ENCODE data around the gene JARID2. TPM values are rescaled to one million over a fixed set of nuclear protein-coding genes. Genes with fewer than 3 reads are reported as not detected.
"Not testable (repeated sequence)": the region's sequence is repeated elsewhere in the genome, so short reads cannot be mapped to it uniquely, and the experiment has no call there.

JARID2 gene
- polyA plus RNA-seq, 1 donor, result 13.1 TPM

DNA sequence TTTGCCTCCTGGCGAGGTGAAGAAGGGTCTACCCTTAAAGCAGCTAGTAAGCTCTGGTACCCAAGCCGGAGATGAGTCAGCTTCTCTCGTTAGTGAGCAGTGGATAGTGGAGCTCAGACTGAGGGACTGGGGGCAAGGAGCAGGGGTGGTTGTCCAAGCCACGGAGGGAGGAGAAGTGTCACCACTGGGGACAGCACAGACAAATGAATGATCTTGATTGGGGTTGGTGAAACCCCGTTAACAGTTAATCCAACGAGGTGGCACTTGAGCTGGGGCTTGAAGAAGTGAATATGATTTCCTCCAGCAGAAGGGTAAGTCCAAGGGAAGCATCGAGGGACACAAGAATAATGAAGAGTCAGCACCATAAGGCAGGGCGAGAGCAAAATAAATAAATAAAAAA lies 43.0 kb downstream of the JARID2 start:
- DNase-seq (ENCODE audit: low read depth), result no peak

- DNase-seq (ENCODE audit: low read depth), result not testable (repeated sequence)
Measured at GRCh38 chr6:15289456-15289855, 43.6 kb downstream of the JARID2 start.

DNA sequence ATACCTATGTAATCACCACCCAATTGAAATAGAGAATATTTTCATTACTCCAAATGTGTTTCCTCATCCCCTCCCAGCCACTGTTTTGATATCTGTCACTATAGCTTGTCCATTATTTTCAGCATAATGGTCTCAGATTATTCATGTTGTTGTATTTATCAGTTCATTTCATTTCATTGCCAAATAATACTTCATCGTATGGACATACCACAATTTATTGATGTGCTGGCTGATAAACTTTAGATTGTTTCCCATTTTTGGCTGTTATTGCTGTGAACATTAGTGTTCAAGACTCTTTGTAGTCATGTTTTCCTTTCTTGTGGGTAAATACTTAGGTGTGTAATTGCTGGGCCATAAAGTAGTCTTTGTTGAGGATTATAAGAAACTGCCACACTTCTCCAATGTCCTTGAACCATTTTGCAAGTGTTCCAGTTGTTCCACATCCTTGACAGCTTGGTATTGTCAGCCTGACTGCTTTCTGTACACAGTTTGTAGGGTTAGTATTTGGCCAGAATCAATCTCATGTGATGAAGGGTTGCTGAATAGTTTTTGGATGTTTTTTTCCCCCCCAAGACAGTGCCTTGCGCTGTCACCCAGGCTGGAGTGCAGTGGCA lies 44.3 kb downstream of the JARID2 start:
- DNase-seq (ENCODE audit: low read depth), result no peak

GRCh38 chr6:15290962-15291704 lies 45.3 kb downstream of the JARID2 start:
- no peak for DNase-seq (ENCODE audit: low read depth)

DNA sequence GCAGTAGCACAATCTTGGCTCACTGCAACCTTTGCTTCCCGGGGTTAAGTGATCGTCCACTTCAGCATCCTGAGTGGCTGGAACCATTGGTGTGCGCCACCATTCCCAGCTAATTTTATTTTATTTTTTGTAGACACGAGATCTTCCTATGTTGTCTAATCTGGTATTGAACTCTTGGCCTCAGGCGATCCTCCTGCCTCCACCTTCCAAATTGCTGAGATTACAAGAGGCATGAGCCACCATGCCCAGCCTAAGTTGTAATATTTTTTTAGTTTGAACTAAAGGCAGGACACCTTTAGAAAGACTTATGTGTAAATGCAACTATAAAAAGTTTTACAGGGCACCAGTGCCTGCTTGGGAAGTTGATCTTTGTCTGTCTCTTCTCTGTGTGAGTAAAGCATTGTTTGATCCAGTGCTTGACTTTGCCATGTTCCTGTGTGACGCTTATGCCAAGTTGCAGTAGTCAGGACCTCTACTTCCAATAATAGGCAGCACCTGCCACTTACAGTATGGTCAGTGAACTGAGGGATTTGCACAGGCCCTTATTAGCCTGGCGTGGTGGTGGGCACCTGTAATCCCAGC lies 46.9 kb downstream of the JARID2 start:
- no peak for DNase-seq (ENCODE audit: low read depth)

DNA sequence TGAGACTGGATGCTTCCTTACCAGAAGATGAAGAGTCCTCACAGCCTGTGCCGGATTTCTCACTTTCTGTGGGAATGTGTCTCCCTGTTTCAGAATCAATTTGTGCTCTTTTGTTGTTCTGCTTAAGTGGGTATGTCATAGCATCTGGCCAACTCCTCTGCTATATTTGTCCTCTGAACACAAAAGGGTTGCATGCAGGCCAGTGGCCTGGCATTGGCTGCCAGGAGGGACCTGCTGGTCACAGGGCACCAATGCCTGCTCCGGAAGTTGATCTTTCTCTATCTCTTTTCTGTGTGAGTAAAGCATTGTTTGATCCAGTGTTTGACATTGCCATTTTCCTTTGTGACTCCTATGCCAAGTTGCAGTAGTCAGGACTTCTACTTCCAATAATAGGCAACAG lies 47.8 kb downstream of the JARID2 start:
- no peak for DNase-seq (ENCODE audit: low read depth)

DNA sequence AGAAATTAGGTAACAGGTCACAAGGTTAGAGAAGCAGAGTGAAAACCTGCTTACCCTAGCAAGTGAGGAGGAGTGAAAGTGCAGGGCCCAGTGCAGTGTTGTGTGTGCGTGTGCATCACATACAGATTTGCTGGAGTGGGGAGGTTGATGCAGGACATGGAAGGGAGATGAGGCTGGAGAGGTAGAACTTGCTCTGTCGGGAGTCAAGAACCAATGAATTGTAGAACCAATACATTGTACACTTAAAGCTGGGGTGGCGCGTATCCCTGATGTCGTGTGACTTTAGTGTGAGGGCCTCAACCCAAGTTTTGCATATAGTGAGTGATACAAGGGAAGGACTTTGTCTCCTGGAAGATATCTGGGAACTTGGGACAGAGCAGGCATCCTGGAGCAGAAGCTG lies 48.6 kb downstream of the JARID2 start:
- no peak for DNase-seq (ENCODE audit: low read depth)

DNA sequence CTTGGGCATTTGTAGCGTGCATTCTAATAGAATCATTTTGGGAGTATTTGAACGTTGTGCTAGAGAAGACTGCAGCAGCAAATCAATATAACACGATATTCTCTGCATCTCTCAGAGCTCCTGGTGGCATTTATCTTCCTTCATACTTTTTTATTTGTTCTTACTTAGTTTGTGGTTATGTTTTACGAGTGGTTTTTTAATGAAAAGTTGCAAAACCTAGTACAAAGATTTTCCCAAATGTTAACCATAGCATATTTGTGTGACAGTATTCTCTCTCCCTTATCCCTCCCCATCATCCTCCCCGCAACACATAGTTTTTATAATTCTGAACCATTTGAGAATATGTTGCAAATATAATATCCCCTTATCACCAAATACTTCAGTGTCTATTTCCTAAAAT lies 50.4 kb downstream of the JARID2 start:
- no peak for DNase-seq (ENCODE audit: low read depth)

DNA sequence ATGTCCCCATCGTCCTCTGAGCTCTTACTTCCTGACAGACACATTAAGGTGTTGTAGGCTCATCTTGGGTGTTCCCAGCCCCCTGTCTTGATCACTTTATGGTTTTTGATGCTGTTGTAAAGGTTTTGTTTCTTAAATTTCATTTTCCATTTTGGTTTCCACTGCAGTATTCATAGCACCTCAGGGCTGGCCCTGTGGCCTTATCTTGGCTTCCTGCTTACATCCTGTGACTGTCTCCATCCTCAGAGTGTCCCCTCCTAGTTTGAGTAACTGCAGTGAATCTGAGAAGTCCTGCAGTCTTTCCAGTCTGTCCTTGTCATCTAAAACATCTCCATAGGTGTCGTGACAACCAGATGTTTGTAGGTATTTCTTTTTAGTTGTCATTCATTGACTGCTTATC lies 50.9 kb downstream of the JARID2 start:
- DNase-seq (ENCODE audit: low read depth), result no peak

DNA sequence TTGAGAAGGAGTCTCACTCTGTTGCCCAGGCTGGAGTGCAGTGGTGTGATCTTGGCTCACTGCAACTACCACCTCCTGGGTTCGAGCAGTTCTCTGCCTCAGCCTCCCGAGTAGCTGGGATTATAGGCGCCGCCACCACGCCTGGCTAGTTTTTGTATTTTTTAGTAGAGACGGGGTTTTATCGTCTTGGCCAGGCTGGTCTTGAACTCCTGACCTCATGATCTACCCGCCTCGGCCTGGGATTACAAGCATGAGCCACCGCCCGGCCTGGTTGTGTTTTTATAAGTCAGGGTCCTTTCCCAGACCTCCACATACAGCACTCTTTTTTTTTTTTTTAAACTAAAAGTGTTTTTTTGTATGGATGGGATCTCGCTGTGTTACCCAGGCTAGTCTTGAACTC lies 51.3 kb downstream of the JARID2 start:
- DNase-seq (ENCODE audit: low read depth), result not testable (repeated sequence)

GRCh38 chr6:15297895-15298590 lies 52.2 kb downstream of the JARID2 start:
- DNase-seq (ENCODE audit: low read depth), result no peak

DNA sequence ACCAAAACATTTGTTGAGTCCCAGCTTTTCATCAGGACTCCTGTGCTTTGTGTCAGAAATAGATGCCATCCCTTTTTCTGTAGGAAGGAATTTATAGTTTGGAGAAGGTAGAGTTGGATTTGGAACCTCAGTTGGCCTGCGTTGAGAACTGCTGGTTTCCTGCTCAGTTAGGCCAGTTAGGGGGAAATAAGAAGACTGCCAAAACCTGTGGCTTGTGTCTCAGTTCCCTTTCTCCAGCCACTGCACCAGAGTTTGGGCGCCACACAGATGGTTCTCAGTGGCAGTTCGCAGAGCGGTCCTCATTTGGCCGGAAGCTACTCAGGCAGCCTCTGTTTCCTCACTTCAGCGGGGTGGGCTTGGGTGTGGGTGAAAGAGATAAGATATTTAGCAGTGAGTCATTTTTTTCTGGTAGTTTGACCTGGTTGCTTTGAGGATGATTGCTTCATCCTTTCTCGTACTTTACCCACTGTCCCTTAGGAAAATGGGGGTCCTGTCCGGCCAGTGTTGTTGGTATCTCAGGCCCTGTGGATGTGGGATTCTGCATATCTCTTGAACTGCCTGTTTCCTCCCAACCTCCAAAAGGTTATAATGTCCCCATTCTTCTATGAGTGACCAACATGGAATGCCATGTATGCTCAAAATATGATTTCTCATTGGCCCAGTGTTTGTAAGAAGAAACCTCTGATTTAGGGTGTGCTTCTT lies 53.7 kb downstream of the JARID2 start:
- no peak for DNase-seq (ENCODE audit: low read depth)

DNA sequence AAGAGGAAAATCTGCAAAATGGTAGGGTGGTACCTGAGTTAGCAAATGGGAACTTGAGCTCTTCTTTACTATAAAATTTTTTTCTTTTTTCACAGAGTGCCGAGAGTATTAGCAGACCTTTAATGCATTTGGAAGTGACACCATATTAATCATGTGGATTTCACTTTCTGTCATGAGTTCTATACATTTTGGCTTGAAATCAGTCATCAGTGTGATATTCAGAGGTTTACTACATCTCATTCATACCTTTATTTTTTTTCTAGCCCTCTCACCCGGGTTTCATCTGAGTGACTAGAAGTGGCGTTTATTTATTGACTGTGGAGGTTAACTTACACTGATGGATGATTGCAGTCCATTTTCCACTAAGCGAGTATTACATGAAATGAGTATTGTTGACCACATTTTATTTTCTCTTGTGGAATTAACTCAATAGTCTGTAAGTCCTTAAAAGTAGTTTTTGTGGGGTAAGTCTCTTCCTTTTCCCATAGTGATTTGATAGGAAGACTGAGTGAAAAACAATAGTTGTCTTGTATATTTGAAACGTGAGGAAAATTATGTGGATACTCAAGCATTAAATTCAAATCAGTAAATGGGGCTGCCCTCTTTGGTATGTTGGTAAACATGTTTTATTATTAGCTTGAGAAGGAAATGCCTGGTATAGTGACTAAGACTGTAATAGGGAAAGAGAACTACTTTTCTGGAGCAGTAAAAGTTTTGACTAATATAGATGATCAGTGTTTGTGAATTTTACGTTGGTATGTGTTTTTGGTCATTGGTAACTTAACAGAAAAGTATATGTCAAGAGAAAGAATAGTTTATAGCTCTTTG lies 55.5 kb downstream of the JARID2 start:
- no peak for DNase-seq (ENCODE audit: low read depth)

GRCh38 chr6:15303162-15303919 lies 57.5 kb downstream of the JARID2 start:
- DNase-seq (ENCODE audit: low read depth), result no peak

- no peak for DNase-seq (ENCODE audit: low read depth)
Measured at GRCh38 chr6:15303920-15304291, 58.0 kb downstream of the JARID2 start.

DNA sequence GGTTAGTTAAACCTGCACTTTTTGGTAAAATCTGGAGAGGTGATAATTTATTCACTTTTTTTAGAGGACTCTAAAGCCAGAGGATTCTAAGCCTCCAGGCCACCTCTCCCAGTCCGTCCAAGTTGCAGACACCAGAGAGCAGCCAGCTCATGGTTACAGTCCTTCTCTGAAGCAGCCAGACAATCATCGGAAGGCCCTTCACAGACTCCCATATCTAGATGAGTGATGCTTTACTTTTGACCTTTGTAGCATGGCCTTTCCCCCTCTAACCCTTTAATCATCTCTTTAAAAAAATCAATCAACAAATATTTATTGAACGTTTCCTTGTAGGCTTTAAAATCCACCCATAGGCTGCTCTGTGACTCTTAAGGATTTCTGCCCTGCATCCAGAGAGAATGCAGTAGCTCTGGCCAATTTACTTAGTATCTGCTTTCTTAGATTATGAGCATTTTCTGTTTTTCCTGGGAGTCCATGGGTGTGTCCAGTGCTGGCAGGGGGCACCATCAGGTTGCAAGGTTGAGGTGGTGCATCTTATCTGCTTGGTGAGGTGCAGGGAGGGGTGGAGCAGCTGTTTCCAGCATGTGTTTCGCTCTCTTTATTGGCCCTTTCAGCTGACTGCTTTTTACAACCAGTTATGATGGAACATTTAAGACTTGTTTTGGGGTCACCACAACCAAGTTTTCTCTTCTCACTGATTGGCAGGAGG lies 58.6 kb downstream of the JARID2 start:
- no peak for DNase-seq (ENCODE audit: low read depth)

- DNase-seq (ENCODE audit: low read depth), result no peak
Measured at GRCh38 chr6:15305496-15305895, 59.6 kb downstream of the JARID2 start.

- no peak for DNase-seq (ENCODE audit: low read depth)
Measured at GRCh38 chr6:15305909-15306308, 60.0 kb downstream of the JARID2 start.

DNA sequence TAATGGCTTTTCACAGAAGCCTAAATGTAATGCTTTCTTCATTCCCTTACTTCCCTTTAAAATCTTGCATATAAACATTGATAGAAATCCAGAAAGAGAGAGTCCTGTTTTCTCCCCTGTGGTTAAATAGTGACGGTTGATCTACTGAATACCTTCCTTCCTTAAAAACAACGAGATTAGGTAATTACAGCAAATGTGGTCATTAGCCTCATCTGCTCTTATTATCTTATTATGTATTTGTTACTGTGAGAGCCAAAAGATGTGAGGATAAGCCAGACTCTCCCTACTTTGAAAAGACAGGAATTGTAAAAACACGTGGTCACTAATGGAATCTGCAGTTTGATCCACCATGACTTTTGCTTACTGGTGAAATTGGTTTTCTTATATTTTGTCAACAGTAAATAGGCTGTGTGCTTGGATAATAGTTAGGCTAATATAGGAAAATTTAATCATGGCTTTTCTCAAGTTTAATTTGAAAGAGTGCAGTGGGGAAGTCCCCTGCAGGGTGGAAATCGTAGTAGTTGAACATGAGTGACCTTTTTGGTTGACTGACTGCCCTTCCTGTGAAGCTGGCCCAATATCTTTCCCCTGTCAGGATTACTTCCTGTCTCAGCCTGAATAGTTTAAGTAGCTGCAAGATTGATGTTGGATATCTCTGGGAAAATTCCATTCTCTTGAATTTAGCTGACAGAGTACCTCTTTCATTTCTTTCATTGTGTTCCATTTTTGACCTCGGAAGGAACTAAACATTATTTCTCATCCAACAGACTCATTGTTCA lies 62.8 kb downstream of the JARID2 start:
- DNase-seq (ENCODE audit: low read depth), result no peak

Data from forelimb muscle (tissue), 1 donor.